ENCODE data around the gene CIC. TPM values are rescaled to one million over a fixed set of nuclear protein-coding genes. Genes with fewer than 3 reads are reported as not detected.
A peak's percentile ranks its signal among the peaks of the same experiment; 100 is the strongest.

The CIC gene
- total and polyA plus RNA-seq, 2 of the 13 experiments (the other 11 are each of a cell fraction or from before 2014, with no cell fraction given), result 5.9 to 8.0 TPM

DNA sequence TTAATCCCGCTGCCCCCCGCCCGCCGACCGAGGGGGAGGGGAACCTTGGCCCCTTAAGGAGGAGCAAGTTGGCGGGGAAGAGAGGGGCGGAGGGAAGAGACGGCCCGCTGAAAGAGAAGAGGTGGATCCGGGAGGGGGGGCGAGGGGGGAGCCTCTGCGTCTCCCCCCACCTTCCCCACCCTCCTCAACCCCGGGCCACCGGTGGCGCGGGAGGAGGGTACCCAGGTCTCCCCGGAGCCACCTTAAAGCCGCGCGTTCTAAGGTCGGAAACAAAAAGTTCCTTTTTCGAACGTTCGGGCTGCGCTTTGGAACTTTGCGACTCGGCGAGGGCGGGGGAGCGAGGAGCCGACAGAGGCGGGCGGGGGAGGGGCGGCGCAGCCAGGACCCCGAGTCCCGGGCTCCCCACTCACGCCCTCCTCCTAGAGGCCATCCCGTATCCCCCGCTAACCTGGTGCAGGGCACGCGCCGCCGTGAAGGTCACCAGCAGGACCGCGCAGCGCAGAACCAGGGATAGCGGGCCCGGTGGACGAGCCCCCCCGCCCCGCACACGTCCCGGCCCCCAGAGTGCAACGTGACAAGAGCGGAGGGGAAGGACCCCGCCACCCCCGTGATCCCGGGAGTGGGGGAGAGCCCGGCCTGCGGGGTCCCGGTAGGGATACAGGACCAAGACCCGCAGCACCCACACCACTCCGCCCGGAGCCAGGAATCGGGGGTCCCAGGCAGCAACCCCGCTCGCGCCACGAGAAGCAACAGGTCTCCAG, 14.8 kb upstream of the CIC start (continued):
- no peak for TF ChIP-seq ZSCAN9 (CRISPR knock-in tag; IDR thresholded peaks at IDR 0.05; ENCODE audit: borderline replicate concordance)
- 0 out of 2 replicates have a peak, but pooled peaks have one; percentile 13 for TF ChIP-seq PAX8 (CRISPR knock-in tag; IDR thresholded peaks at IDR 0.05; ENCODE audit: borderline replicate concordance)
- TF ChIP-seq ZNF674 (CRISPR knock-in tag; IDR thresholded peaks at IDR 0.05; ENCODE audit: low read depth), result no peak
- TF ChIP-seq AGO1 (IDR thresholded peaks at IDR 0.05; ENCODE audit: low read depth, low read length, poor library complexity, severe bottlenecking), result peak; percentile 61
- no peak for TF ChIP-seq NFE2L2 (IDR thresholded peaks at IDR 0.05; ENCODE audit: low read length)
- TF ChIP-seq, protein P1, sequence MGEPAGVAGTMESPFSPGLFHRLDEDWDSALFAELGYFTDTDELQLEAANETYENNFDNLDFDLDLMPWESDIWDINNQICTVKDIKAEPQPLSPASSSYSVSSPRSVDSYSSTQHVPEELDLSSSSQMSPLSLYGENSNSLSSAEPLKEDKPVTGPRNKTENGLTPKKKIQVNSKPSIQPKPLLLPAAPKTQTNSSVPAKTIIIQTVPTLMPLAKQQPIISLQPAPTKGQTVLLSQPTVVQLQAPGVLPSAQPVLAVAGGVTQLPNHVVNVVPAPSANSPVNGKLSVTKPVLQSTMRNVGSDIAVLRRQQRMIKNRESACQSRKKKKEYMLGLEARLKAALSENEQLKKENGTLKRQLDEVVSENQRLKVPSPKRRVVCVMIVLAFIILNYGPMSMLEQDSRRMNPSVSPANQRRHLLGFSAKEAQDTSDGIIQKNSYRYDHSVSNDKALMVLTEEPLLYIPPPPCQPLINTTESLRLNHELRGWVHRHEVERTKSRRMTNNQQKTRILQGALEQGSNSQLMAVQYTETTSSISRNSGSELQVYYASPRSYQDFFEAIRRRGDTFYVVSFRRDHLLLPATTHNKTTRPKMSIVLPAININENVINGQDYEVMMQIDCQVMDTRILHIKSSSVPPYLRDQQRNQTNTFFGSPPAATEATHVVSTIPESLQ (CRISPR knock-in tag; conservative IDR thresholded peaks at IDR 0.05), result no peak
- TF ChIP-seq TOE1 (CRISPR knock-in tag; IDR thresholded peaks at IDR 0.05), result no peak
- peak; percentile 58; the same call in 1 of the 2 replicates for TF ChIP-seq PCBP1 (IDR thresholded peaks at IDR 0.05; ENCODE audit: borderline replicate concordance, low read depth, low read length)
- no peak for TF ChIP-seq ATF7 (IDR thresholded peaks at IDR 0.05)
- no peak for TF ChIP-seq ATF7 (CRISPR knock-in tag; IDR thresholded peaks at IDR 0.05)
- peak; percentile 64; the same call in 1 of the 2 replicates for TF ChIP-seq KDM5A (IDR thresholded peaks at IDR 0.05; ENCODE audit: borderline replicate concordance, low read length)
- no peak for TF ChIP-seq ZNF33A (CRISPR knock-in tag; IDR thresholded peaks at IDR 0.05; ENCODE audit: borderline replicate concordance)
- 0 out of 2 replicates have a peak, but pooled peaks have one; percentile 30 for TF ChIP-seq ZNF205 (CRISPR knock-in tag; IDR thresholded peaks at IDR 0.05)
- 0 out of 2 replicates have a peak, but pooled peaks have one; percentile 24 for TF ChIP-seq HOXA3 (CRISPR knock-in tag; IDR thresholded peaks at IDR 0.05)
- TF ChIP-seq ZNF562 (CRISPR knock-in tag; IDR thresholded peaks at IDR 0.05; ENCODE audit: borderline replicate concordance), result no peak
- TF ChIP-seq ISL2 (CRISPR knock-in tag; IDR thresholded peaks at IDR 0.05), result 0 out of 2 replicates have a peak, but pooled peaks have one; percentile 25
- TF ChIP-seq ZNF709 (CRISPR knock-in tag; IDR thresholded peaks at IDR 0.05), result no peak
- 0 out of 2 replicates have a peak, but pooled peaks have one; percentile 16 for TF ChIP-seq ETV6 (CRISPR knock-in tag; conservative IDR thresholded peaks at IDR 0.05)
- no peak for TF ChIP-seq ZNF7 (CRISPR knock-in tag; IDR thresholded peaks at IDR 0.05)
- no peak for TF ChIP-seq ZNF354B (CRISPR knock-in tag; IDR thresholded peaks at IDR 0.05)
- peak; percentile 78 for TF ChIP-seq MAZ (IDR thresholded peaks at IDR 0.05; ENCODE audit: borderline replicate concordance, low read depth, low read length)
- no peak for TF ChIP-seq MAZ (CRISPR knock-in tag; IDR thresholded peaks at IDR 0.05; ENCODE audit: low read depth)
- TF ChIP-seq CENPX (CRISPR knock-in tag; IDR thresholded peaks at IDR 0.05), result no peak
- TF ChIP-seq ZNF274 (CRISPR knock-in tag; IDR thresholded peaks at IDR 0.05), result no peak
- TF ChIP-seq, protein P2, sequence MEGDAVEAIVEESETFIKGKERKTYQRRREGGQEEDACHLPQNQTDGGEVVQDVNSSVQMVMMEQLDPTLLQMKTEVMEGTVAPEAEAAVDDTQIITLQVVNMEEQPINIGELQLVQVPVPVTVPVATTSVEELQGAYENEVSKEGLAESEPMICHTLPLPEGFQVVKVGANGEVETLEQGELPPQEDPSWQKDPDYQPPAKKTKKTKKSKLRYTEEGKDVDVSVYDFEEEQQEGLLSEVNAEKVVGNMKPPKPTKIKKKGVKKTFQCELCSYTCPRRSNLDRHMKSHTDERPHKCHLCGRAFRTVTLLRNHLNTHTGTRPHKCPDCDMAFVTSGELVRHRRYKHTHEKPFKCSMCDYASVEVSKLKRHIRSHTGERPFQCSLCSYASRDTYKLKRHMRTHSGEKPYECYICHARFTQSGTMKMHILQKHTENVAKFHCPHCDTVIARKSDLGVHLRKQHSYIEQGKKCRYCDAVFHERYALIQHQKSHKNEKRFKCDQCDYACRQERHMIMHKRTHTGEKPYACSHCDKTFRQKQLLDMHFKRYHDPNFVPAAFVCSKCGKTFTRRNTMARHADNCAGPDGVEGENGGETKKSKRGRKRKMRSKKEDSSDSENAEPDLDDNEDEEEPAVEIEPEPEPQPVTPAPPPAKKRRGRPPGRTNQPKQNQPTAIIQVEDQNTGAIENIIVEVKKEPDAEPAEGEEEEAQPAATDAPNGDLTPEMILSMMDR (CRISPR knock-in tag; IDR thresholded peaks at IDR 0.05), result peak; percentile 34
- TF ChIP-seq ZNF605 (CRISPR knock-in tag; IDR thresholded peaks at IDR 0.05), result peak; percentile 57
- no peak for TF ChIP-seq SP4 (CRISPR knock-in tag; IDR thresholded peaks at IDR 0.05)
- 0 out of 2 replicates have a peak, but pooled peaks have one; percentile 28 for TF ChIP-seq ZNF572 (CRISPR knock-in tag; IDR thresholded peaks at IDR 0.05)
- 0 out of 2 replicates have a peak, but pooled peaks have one; percentile 48 for TF ChIP-seq ARNT2 (CRISPR knock-in tag; IDR thresholded peaks at IDR 0.05; ENCODE audit: low read depth)
